Stimulated activated CD8-positive, alpha-beta memory T cell treated with anti-CD3 and anti-CD28 coated beads, Interleukin-15, amount 100 ng/mL, for 48 hours (primary cell): Measurements from ENCODE around the gene RGS12.

Experiments
- DNase-seq, 2 donors: peaks; one replicate each; pipeline ENCODE4 v3.0.0-alpha.2; 2020; ENCODE audit warnings: low read depth in 2 of 2

Gene RGS12

DNA sequence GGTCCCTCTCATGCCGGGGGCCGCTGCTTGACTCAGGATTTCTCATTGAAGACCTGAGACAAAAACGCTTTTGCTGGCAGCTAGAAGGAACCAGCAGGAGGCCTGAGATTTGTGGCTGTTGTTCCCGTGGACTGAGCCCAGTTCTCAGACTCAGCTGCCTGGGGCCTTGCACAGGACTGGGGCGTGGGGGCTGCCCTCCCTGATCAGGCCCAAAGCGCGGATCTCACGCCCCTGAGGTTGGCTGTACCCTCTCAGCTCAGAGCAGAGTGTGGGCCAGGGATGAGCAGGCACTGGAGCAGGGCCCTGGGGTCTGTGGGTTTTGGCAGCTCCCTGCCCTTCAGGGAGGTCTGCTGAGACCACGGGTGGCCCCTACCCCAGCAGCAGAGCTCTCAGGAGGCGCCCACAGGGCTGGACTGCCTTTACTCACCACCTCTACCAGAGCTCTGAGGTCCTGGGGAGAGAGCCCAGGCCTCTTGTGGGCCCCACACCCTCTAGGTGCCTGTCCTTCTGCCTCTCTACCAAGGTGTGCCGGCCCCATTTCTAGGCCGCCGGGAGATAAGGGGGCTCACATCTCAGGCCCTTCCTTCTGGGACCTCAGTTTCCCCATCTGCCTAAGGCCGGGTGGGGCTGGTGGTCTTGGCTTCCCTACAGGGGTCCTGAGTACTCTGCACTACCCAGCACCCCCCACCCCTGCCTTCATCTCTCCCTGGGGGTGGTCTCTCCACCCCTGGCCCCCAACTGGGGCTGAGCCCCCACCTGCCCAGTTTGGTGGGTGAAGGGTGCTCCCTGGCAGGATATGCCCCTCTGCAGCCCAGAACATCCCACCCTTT, 38.3 kb upstream of the RGS12 start:
- DNase-seq, result no peak

DNA sequence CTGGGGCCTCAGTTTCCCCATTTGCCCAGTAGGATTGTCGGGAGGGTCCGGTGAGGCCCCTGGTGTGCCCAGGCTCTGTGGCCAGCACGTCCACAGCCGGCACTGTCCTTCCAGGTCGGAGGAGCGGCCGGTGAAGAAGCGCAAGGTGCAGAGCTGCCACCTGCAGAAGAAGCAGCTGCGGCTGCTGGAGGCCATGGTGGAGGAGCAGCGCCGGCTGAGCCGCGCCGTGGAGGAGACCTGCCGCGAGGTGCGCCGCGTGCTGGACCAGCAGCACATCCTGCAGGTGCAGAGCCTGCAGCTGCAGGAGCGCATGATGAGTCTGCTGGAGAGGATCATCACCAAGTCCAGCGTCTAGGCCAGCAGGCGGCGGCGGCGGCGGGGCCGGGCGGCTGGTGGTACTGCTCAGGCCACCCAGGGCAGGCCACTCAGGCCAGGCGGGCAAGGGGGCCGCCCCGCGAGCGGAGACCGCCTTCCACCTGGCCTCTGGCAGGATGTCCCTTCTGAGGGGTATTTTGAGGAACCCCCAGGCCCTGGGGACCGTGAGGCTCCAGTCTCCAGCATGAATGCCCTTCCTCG, 37.1 kb upstream of the RGS12 start:
- no peak for DNase-seq

DNA sequence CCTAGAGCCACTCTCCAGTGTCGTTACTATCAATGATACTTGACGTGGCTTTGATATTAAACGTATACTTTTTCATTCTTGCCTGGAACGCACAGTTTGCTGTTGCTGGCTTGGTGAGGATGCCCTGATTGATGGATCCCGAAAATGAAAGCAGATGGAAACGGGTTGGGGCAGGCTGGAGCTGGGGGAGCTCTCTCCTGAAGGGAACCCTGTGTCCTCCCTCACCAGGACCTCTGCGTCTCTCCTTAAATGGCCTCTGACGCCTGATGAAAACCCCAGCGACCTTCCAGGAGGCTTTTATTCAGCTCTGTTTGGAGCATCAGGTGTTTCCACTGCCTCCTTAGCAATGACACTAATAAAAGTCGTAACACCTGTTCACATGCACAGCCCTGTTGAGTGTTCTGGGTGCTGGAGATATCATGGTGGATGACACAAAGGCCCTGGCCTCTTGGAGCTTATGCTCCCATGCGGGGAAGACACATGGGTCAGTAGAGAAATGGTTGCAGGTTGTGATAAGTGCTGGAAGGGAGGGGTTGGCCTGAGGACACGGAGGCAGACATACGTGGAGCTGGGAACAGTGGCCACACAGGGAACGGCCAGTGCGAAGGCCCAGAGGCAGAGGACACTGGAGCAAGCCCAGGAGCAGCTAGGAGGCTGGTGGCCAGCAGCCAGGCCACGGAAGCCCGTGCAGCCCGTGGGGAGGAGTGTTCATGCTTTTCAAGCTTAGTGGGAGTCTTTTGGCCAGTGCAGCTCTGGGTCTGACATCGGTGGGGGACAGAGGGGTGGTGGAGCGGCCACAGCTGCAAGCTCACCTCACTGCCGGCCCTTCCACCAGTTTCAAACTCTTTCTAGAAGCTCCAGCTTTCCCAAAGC, 36.4 kb upstream of the RGS12 start:
- no peak for DNase-seq

DNA sequence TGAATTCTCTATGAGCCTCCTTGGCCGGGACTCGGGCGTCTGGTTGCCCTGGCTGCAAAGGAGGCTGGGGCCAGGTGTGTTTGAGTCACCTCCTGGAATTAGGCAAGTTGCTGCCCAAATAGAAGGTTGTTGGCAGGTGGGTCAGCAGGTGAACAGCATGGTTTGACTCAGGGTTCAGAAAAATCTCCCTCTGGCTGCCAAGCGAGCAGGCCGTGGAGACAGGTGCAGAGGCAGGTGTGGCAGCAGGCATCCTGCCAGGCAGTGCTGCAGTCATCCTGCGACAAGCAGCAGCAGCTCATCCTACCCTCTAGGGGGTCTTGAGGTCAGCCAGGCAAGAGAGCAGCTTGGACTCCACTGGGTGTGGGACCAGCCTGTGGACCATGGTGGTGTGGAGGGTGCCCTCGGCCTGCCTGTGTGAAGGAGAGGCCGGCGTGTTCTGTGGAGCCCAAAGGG, 35.7 kb upstream of the RGS12 start:
- no peak for DNase-seq

DNA sequence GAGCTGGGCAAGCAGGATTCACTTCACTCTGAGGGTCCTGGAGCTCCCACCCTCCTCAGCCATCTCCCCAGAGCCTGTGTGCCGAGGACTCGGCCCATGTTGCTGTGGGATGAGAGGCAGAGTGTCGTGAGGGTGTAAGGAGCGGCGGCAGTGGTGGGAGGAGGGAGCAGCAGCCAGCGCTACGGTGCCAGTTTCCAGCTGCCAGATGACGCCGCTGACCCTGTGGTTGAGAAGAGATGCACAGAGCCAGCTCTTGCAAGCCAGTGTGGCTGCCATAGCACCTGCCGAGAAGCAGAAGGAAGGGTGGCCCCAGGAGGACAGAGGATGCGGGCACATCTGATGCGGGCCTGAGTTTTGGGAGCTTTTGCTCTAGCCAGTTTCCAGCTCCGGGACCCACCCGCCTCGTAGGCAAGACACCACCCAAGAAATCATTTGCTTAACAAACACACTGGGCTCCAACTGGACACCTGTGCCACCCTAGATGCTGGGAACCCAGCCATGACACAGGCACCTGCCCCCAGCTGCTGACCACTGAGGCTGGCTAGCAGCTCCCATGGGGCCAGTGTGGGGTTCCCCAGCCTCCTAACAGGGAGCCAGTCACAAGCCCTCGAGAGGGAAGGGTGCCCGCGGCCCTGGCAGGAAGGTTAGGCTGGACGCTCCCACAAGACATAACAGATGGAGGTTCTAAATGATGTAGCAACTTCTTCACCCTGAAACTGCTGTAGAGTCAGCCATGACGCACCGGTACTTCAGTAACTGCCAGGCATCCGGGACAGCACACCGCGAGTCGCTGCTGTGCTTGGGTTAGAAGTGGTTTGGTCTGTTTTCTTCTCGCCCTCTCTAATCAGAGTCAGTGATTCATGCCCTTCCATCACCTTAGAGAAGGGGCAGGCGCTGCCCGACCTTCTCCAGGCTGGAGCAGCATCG, 35.0 kb upstream of the RGS12 start:
- peak in 1 of 2 donors; percentile 3 for DNase-seq

DNA sequence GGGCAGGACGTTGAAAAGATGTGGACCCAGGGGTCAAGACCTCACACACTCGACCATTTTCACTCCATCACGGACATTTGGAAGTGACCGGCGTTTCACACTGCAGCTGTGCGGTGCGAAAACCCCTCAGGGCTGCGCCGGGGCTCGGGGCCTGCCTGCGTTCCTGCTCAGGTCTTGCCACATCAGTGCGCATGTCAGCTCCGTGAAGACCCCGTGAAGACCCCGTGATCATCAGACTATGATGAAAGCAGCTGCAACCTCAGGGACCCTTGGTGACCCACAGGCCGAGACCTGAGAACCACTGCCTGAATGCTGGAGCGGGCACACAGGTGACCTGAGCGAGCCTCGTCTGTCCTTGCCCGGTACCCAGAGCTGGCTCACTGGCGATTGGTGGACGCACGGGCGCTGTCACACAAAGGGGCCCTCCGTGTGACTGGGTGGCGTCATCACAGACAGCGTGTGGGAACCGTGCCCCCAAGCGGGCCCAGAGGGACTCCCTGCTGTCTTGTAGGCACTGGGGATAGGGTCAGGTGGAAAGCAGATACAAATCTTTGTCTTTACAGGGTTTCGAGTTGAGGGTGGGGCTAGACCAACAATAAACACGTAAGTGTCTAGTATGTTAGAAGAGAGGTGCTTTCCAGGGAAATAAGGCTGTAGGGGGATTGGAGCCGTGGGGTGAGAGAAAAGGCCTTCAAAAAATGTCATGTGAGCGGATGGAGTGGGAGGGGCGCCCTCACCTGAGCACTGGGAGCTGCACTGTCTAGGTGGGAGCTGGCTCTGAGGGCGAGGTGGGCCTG, 31.2 kb upstream of the RGS12 start:
- DNase-seq, result no peak

DNA sequence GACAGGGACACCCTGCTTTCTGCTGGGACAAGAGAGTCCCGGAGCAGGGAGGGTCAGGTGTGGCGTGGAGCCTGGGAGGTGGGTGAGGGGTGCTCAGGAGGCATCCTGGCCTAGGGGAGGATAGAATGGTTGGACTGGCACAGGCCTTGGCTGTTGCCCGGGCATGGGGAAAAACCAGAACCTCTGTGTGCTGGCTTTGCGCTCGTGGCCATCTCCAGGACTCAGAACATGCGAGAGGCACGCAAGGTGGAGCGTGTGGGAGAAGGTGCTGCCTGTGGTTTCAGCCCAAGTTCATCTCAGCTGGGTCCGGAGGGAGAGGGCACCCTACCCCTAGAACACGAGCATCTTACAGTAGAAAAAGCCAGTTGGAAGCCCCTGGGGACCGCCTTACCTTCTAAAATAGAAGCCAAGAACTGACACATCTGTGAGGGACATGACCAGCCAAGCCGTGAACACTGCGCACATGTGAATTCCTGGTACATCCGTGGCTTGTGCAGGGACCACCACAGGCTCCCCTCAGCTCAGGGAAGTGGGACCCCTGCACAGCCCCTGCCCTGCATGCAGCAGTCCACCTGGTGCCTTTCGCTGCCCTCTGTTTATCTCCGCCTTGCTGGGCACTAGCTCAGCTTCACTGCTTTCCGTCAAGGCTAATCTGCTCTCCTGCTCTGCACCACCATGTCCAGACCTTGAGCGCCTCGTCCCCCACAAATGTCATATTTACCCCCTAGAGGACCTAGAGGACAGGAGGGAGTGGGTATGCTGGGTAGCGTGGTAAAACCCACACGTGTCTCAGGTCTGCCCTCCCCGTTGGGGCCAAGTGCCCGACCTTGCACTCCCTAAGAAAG, 30.4 kb upstream of the RGS12 start:
- DNase-seq, result no peak

DNA sequence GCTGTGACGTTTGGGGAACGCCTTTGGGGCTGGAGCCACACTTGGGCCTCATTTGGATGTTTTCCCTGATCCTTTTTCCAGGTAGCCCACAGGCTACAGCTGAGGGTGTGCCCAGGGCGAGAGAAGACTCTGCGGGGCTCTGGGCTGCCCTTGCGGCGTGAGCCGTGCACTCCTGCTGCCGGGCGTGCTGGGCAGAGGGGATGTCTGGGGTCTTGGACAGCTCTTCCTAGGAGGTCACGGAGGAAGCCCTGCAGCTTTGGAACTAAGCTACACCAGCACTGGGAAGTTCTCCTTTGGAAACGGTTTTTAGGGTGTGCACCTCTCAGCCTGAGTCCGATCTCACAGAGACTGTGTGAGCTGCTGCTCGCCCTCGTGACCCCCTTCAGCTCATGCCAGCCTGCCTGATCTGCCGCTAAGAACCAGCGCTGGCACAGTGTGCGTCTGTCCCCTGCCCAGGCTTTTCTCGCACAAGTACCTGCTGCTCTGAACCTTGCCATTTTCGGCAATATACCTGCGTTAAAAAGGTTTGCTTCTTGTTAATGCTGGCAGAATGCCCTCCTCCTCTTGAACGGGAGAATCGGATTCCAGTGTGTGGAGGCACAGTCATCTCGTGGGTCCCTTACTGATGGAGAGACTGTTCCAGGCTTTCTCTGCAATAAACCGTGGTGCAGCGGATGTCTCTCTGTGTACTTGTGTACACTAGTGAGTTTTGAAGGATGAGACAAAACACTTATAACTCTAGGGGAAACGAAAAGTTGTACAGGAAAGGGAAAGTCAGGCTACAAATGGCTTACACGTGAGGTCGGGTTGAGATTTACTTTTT, 29.6 kb upstream of the RGS12 start:
- DNase-seq, result no peak

DNA sequence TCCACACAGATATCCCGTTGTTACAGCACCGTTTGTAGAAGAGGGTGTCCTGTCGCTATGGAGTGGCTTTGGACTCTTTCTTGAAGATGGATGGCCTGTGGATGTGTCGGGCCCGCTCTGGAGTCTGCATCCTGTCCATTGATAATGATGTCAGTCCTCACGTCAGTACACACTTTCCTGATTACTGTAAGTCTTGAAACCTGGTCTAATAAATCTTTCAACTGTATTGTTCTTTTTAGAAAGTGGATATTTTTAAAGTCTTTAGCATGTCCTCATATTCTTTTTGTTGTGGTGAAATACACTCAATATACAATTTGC, 29.0 kb upstream of the RGS12 start:
- no peak for DNase-seq

DNA sequence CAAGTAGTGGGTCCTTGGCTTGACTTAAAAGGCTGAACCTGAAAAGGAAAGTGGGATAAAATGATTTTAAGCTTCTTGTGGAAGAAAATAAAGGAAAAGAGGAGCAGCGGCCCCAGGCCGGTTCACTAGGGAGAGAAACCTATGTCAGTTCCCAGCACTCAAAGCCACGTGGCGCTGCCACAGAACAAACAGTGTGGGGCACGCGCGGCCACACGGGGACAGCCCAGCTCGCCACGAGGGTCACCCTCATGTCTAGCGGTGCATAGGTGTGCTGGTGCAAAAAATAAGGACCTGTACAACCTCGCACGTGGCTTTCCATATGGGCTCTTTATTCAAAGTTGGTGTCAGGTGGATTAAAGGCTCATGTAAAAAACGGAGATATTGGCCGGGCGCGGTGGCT, 26.7 kb upstream of the RGS12 start:
- DNase-seq, result no peak

DNA sequence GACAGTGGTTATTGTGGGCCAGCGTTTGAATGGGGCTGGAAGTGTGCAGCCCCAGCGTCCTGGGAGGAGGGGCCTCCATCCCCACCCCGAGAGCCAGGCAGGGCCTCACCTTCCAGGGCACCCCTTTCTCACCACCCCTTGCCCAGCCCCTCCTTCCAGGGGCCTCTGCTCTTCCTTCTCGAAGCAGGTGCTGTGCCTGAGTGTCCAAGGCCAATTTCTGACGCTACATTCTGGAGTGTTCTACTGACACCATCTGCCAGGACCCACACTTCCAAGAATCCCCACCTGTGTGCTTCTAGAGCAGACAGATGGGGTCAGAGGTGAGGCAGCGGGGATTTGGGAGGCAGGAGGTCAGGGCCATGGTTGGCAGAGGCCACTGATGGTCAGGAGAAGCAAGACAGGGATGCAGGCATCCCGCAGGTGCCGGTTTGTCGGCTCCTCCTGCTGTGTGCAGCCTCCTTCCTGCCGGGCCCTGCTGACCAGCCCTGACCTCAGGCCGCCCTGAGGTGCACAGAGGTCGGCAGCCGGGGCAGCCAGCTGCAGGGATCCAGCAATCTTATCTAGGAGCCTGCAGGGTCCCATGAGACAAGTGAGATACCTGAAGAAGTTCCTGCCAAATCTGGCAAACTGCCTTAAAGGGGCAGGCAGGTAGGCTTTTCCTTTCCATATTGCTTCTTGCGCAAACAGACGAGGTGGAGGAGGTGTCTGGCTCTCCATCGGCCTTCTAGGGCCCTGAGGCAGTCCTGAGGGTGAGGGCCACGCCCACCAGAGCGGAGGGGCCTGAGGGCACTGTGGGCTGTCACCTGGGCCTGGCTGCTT, 25.0 kb upstream of the RGS12 start:
- no peak for DNase-seq

DNA sequence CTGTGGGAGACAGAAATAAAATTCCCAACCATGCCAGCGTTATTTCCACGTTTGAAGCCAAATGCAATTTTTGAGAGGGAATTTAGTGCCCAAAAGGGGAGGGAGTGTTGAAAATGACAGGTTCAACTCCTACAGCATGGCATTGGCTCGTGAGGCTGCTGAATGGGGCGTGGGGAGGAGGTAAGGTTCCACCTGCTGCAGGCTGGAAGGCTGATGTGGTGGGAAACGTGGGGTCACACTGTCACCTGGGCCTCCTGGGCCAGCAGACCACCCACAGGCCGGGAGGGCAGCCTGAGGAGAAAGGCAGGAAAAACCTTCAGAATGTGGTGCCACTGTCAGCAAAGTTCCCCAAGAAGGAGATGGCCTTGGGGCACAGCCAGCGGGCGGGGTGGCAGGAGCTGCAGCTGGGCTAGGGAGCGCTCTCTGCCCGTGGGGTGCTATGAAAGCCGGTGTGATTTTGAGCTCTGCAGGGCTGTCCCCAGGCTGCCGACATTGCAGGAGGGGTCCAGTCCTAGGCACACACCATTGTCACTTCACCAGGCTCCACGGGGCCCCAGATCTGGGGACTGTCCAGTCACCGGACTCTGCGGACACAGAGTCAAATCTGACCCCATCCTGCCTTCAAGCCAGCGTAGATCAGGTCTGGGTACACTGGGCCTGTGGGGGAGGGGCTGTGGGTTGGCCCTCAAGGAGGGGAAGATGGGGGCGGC, 24.3 kb upstream of the RGS12 start:
- no peak for DNase-seq

DNA sequence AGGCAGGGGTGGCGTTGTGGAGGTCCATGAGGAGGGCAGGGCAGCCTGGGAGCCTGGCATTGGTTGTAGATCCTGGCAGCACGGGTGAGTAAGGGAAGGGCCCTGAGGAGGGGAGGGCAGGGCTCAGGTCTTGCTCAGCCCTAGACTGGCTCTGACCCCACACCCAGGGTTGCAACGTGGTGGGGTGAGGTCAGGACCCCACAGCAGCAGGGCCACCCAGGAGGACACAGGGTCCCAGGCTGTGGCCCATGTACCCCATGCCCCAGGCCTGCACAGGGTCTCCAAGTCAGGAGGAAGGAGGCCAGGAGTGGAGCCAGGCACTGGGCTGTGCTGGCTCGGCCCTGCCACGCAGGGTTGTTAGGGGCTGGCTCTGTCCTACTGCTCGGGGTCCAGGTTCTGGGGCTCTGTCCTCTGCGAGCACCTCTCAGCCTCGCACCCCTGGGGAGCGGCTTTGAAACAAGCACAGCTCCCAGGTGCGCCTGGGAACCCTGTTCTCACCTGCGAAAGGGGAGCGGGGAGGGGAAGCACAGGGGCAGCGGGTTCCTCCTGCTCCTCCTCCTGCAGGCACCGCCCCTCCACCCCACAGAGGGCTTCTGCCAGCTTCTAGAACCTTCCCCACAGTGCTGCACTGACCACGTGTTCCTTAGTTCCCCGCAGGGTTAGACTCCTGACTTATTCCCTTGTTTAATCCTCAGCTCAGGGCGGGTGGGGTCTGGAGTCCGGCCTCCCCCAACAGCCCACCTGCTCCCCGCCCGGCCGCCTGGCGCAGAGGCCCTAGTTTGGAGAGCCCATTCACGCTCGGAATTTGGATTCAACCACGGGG, 23.5 kb upstream of the RGS12 start:
- DNase-seq, result no peak

DNA sequence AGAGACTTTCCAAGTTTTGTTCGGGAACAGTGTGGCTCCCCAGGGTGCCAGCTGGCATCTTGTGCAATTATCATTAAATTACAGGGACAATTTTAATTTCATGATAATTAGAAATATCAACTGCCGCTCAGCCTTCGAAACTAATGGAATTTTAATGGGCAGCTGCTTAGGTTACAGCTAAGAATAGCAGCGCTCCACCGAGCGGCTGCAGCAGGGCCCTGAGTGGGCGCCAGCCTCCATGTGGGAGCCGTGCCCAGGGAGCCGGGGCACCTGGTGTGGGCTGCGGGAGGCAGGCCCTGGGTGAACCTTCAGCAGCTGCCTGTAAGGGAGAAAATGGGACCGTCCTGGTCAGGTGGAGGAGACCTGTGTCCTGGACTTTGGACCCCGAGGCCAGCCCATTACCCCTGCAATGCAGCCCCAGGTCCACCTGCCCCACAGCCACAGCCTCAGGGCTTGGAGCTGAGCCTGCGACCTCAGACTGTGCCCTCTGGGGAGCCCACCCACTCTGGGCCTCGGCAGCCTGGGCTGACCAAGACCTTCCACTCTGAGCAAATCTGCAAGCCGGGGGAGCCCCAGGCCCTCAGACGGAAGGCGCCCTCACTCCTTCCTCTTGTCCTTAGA, 22.7 kb upstream of the RGS12 start:
- DNase-seq, result no peak

DNA sequence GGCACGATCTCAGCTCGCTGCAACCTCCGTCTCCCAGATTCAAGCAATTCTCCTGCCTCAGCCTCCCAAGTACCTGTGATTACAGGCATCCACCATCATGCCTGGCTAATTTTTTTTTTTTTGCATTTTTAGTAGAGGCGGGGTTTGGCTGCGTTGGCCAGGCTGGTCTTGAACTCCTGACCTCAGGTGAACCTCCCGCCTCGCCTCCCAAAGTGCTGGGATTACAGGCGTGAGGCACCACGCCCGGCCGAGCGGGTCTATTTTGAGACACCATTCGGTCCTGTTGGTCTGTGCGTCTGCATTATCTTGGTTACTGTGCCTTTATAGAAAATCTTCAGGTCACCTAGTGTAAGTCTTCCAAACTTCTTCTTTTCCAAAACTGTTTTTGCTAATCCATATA, 21.7 kb upstream of the RGS12 start:
- DNase-seq, result no peak

DNA sequence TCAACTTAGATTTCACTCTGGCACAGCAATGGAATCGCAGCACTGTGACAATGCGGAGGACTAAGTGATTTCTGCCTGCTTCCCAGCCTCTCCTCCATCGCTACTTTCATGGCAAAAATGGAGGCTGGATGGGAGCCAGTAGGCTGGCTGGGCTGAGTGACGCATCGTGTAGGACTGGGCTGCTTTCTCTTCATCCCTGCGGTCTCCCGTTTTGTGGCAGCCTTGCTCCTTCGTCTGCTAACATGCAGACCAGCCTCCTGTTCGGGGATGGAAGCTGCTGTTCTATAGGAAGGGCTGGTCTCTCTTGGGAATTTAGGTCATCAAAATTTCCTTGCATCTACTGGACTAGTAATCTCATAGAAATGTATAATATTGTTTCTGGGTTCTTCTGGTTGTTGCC, 15.8 kb upstream of the RGS12 start:
- no peak for DNase-seq
